OCI-LY7 (cell line): ENCODE data around the gene TTC7B. TPM values are rescaled to one million over a fixed set of nuclear protein-coding genes. Genes with fewer than 3 reads are reported as not detected.

Experiments used
- BruUV-seq: library from RNA; stranded (reverse); fragments of 400-500 nt; replicated peaks from 2 replicates; lab custom pipeline; 2021; lab: Mats Ljungman, UMichigan
- CTCF ChIA-PET: fragments of 300-600 bp; sonication (Branson Sonifier 250); formaldehyde crosslinking; loops from one replicate; lab custom pipeline; 2022; ENCODE audit warnings: antibody characterized with exemption; ENCODE audit not compliant: unreplicated experiment; lab: Charles Lee
- POLR2A ChIA-PET: fragments of 300-600 bp; sonication (Branson Sonifier 250); formaldehyde crosslinking; loops from one replicate; lab custom pipeline; 2022; ENCODE audit warnings: antibody characterized with exemption; lab: Charles Lee
- DNase-seq: peaks from one replicate; pipeline ENCODE4 v3.0.0-alpha.2; 2015; ENCODE audit warnings: low spot score
- H2AFZ ChIP-seq: fragments of 200-600 bp; sonication (generic), shearing (Covaris generic); 2 replicates; pipeline ENCODE4 v1.6.1; 2014; ENCODE audit warnings: mild to moderate bottlenecking, antibody characterized with exemption, low read length, moderate library complexity
- H3K27ac ChIP-seq: fragments of 200-600 bp; sonication (generic); 2 replicates; pipeline ENCODE4 v1.5.1; 2014; ENCODE audit warnings: mixed run types, low read depth, mild to moderate bottlenecking, moderate library complexity, low read length, inconsistent platforms; ENCODE audit not compliant: poor library complexity, severe bottlenecking
- H3K36me3 ChIP-seq: fragments of 200-600 bp; sonication (generic); 2 replicates; pipeline ENCODE4 v1.6.1; 2014; ENCODE audit warnings: mild to moderate bottlenecking, antibody characterized with exemption, low read length, moderate library complexity, mixed read lengths; ENCODE audit not compliant: insufficient read depth
- H3K4me1 ChIP-seq: fragments of 200-600 bp; sonication (generic); 2 replicates; pipeline ENCODE4 v1.5.1; 2014; ENCODE audit warnings: mild to moderate bottlenecking, low read length; ENCODE audit not compliant: insufficient read depth, poor library complexity, severe bottlenecking
- H3K4me2 ChIP-seq: fragments of 200-600 bp; sonication (generic); 2 replicates; pipeline ENCODE4 v1.6.1; 2014; ENCODE audit warnings: mild to moderate bottlenecking, low read length
- H3K4me3 ChIP-seq: fragments of 200-600 bp; sonication (generic); 2 replicates; pipeline ENCODE4 v1.5.1; 2014; ENCODE audit warnings: mild to moderate bottlenecking, low read depth, low read length; ENCODE audit not compliant: poor library complexity, severe bottlenecking
- H3K79me2 ChIP-seq: fragments of 200-600 bp; sonication (generic); 2 replicates; pipeline ENCODE4 v1.6.1; 2016; ENCODE audit warnings: low read depth, mild to moderate bottlenecking, low read length, moderate library complexity, mixed read lengths; ENCODE audit not compliant: insufficient read depth
- H3K9me2 ChIP-seq: fragments of 200-600 bp; sonication (generic); 2 replicates; pipeline ENCODE4 v1.6.1; 2016; ENCODE audit warnings: mild to moderate bottlenecking, low read length, mixed read lengths; ENCODE audit not compliant: insufficient read depth
- H3K9me3 ChIP-seq: fragments of 200-600 bp; sonication (generic); 2 replicates; pipeline ENCODE4 v1.6.1; 2014; ENCODE audit warnings: mild to moderate bottlenecking, mixed run types, low read length, mixed read lengths
- H4K20me1 ChIP-seq: fragments of 200-600 bp; sonication (generic); 2 replicates; pipeline ENCODE4 v1.6.1; 2014; ENCODE audit warnings: mild to moderate bottlenecking, antibody characterized with exemption, low read length, moderate library complexity, mixed read lengths; ENCODE audit not compliant: insufficient read depth
- EZH2phosphoT487 ChIP-seq: fragments of 200-600 bp; sonication (generic); IDR thresholded peaks from 2 replicates; pipeline ENCODE4 v1.6.1; 2018; ENCODE audit warnings: low read depth, borderline replicate concordance, mild to moderate bottlenecking, mixed run types, antibody characterized with exemption, low read length, moderate library complexity, mixed read lengths
- intact Hi-C: fragments of 100-400 bp; cut with micrococcal nuclease; formaldehyde crosslinking; loops from one replicate; pipeline ENCODE4 v1.10.0; 2022; ENCODE audit not compliant: unreplicated experiment
- total RNA-seq, 2 experiments: library from RNA; depleted of rRNA in 1 of 2; stranded (reverse); fragments of >200 nt in 1 of 2; shearing (Covaris generic) in 1 of 2; gene quantifications; 2 replicates each; pipeline ENCODE4 v1.2.3, GENCODE V29; 2014 to 2022
- TF ChIP-seq, protein P1 (sequence below): fragments of 200-600 bp; sonication (generic); conservative IDR thresholded peaks from 2 replicates; pipeline ENCODE4 v1.5.1; 2014; ENCODE audit warnings: mild to moderate bottlenecking, antibody characterized with exemption, low read length, moderate library complexity, mixed read lengths

The TTC7B gene
- total RNA-seq, 2 experiments from 2014 or later: 0.19 to 0.51 TPM

DNA sequence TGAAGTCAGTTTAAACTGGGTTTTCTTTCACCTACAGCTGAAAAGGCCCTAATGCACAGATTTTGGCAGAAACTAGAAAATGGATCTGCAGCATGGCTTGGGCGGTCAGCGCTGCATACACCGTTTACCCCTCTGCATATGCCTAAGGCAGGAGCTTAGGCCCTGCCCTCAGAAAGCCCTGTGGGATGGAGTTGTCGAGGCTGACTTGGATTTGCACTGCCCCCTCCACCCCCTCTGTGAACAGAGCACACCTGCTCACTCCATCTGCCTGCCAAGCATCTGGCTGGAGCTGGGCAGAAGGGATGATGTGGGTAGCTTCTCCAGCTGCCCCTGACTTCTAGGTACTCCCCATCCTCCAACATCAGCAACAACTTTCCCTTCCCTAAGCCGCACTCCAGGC is 41.9 kb downstream of the TTC7B start:
- H3K4me1 ChIP-seq: no peaks in the 10 kb centered on the region
- BruUV-seq: no TSS peak
- no peaks in the 10 kb centered on the region for H4K20me1 ChIP-seq
- DNase-seq: no peak
- H3K4me2 ChIP-seq: no peak overlapping the region
- H2AFZ ChIP-seq: no peak overlapping the region
- intact Hi-C loops: no loop called here
- no peak overlapping the region for H3K27ac ChIP-seq
- no peaks in the 10 kb centered on the region for H3K79me2 ChIP-seq
- H3K36me3 ChIP-seq: no peaks in the 10 kb centered on the region
- TF ChIP-seq, protein P1, sequence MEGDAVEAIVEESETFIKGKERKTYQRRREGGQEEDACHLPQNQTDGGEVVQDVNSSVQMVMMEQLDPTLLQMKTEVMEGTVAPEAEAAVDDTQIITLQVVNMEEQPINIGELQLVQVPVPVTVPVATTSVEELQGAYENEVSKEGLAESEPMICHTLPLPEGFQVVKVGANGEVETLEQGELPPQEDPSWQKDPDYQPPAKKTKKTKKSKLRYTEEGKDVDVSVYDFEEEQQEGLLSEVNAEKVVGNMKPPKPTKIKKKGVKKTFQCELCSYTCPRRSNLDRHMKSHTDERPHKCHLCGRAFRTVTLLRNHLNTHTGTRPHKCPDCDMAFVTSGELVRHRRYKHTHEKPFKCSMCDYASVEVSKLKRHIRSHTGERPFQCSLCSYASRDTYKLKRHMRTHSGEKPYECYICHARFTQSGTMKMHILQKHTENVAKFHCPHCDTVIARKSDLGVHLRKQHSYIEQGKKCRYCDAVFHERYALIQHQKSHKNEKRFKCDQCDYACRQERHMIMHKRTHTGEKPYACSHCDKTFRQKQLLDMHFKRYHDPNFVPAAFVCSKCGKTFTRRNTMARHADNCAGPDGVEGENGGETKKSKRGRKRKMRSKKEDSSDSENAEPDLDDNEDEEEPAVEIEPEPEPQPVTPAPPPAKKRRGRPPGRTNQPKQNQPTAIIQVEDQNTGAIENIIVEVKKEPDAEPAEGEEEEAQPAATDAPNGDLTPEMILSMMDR: no peak
- TF ChIP-seq EZH2phosphoT487: no peak
- POLR2A ChIA-PET: no interaction called here
- CTCF ChIA-PET: no interaction called here
- no peaks in the 10 kb centered on the region for H3K9me3 ChIP-seq
- no peaks in the 10 kb centered on the region for H3K9me2 ChIP-seq
- no peak overlapping the region for H3K4me3 ChIP-seq

GRCh38 chr14:90773705-90774104 is 42.5 kb downstream of the TTC7B start:
- Histone ChIP-seq H3K4me2 (no peak overlapping the region), H3K27ac (no peak overlapping the region), H4K20me1 (no peaks in the 10 kb centered on the region), H3K9me3 (no peaks in the 10 kb centered on the region), H3K4me3 (no peak overlapping the region), H3K79me2 (no peaks in the 10 kb centered on the region), H3K36me3 (no peaks in the 10 kb centered on the region), H2AFZ (no peak overlapping the region), H3K4me1 (no peaks in the 10 kb centered on the region), H3K9me2 (no peaks in the 10 kb centered on the region)
- ChIA-PET CTCF (no interaction called here), POLR2A (no interaction called here)
- BruUV-seq: no TSS peak
- no peak for DNase-seq
- intact Hi-C loops: no loop called here
- TF ChIP-seq EZH2phosphoT487: no peak
- TF ChIP-seq, protein P1: no peak

DNA sequence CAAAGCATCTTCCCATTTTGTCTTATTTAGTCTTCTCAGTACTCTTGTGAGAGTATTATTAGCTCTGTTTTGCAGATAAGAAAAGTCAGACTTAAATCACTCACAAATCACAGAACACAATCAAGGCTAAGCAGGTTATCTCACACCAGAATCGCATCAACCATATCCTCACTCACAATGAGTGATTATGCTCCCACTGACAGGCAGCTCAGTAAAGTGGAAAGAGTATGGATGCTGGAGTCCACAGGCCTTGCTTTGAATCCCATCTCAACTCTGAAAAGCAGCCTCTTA is 43.1 kb downstream of the TTC7B start:
- Histone ChIP-seq H3K4me2 (no peak overlapping the region), H3K4me1 (no peaks in the 10 kb centered on the region), H4K20me1 (no peaks in the 10 kb centered on the region), H3K4me3 (no peak overlapping the region), H3K79me2 (no peaks in the 10 kb centered on the region), H2AFZ (no peak overlapping the region), H3K9me2 (no peaks in the 10 kb centered on the region), H3K36me3 (no peaks in the 10 kb centered on the region), H3K9me3 (no peaks in the 10 kb centered on the region), H3K27ac (no peak overlapping the region)
- ChIA-PET POLR2A (no interaction called here), CTCF (no interaction called here)
- intact Hi-C loops: no loop called here
- TF ChIP-seq, protein P1: no peak
- no peak for TF ChIP-seq EZH2phosphoT487
- DNase-seq: no peak
- no TSS peak for BruUV-seq
